Heart left ventricle (tissue), 16 donors: ENCODE measurements around the gene SMC6. TPM values are rescaled to one million over a fixed set of nuclear protein-coding genes. Genes with fewer than 3 reads are reported as not detected.

Source experiments
- ATAC-seq, 4 donors: fragments of 200-7000 bp; cut with Tn5 transposase; one replicate each; pipeline ENCODE4 v1.9.1; 2020 to 2022; ENCODE audit warnings: moderate library complexity in 4 of 4, mild to moderate bottlenecking in 3 of 4, moderate number of reproducible peaks in 1 of 4
- DNase-seq, 5 donors: peaks; one replicate each; pipeline ENCODE4 v3.0.0-alpha.2; 2020
- H3K27ac ChIP-seq, 12 donors: fragments of 200-600 bp; sonication (generic) in 4 of 12; one replicate each; pipeline versions ENCODE4 v1.5.0 to v1.8.0; 2016 to 2022; ENCODE audit warnings: mild to moderate bottlenecking in 2 of 12
- H3K27me3 ChIP-seq, 9 donors: fragments of 200-600 bp; sonication (generic) in 2 of 9; one replicate each; pipeline versions ENCODE4 v1.5.1 to v1.8.0; 2016 to 2022; ENCODE audit warnings: mild to moderate bottlenecking in 3 of 9
- H3K36me3 ChIP-seq, 9 donors: fragments of 200-600 bp; sonication (generic) in 2 of 9; one replicate each; pipeline versions ENCODE4 v1.5.0 to v1.8.0; 2018 to 2022; ENCODE audit warnings: mild to moderate bottlenecking in 2 of 9
- H3K4me1 ChIP-seq, 12 donors: fragments of 200-600 bp; sonication (generic) in 4 of 12; one replicate each; pipeline versions ENCODE4 v1.5.0 to v1.8.0; 2016 to 2022; ENCODE audit warnings: mild to moderate bottlenecking in 3 of 12
- H3K4me3 ChIP-seq, 12 donors: fragments of 200-600 bp; sonication (generic) in 4 of 12; one replicate each; pipeline versions ENCODE4 v1.5.0 to v1.8.0; 2017 to 2022; ENCODE audit warnings: mild to moderate bottlenecking in 9 of 12, moderate library complexity in 4 of 12
- H3K9me3 ChIP-seq, 12 donors: fragments of 200-600 bp; sonication (generic) in 4 of 12; one replicate each; pipeline versions ENCODE4 v1.5.0 to v1.8.0; 2016 to 2022; ENCODE audit warnings: mild to moderate bottlenecking in 1 of 12
- CTCF ChIP-seq, 12 donors: fragments of 200-600 bp; sonication (generic) in 4 of 12; IDR thresholded peaks; one replicate each; pipeline versions ENCODE4 v1.5.0 to v1.8.0; 2018 to 2022; ENCODE audit warnings: antibody characterized with exemption in 12 of 12, mild to moderate bottlenecking in 5 of 12
- POLR2A ChIP-seq, 2 donors: fragments of 450-650 bp; IDR thresholded peaks; one replicate each; pipeline ENCODE4 v1.6.1; 2017; ENCODE audit warnings: antibody characterized with exemption in 2 of 2, mild to moderate bottlenecking in 2 of 2, moderate library complexity in 2 of 2
- WGBS, 4 donors: extraction: QIAGEN DNeasy Blood & Tissue Kit in 2 of 4; methylation state at CpG; one replicate each; pipeline versions ENCODE4 v1.1.5 to v1.1.7; 2013 to 2018; 5-methylcytosine and 5-hydroxymethylcytosine counted together
- intact Hi-C, 10 donors: fragments of 100-400 bp; cut with DNase I; formaldehyde crosslinking; loops; one replicate each; pipeline versions ENCODE4 v1.11.1 to v1.14.2; 2022
- polyA plus RNA-seq, 2 donors: library from polyadenylated mRNA; stranded (reverse); fragments of 200-250 nt; gene quantifications; one replicate each; pipeline ENCODE4 v1.2.3, GENCODE V29; 2013
- total RNA-seq, 9 donors: library from RNA; depleted of rRNA in 2 of 9; stranded (reverse); fragments of >200 nt in 2 of 9; fragmentation: NEBNext Ultra II Directional in 3 of 9; extraction: Animal tissue kit (Norgen Biotek cat#: 25700) in 3 of 9; gene quantifications; one replicate each; pipeline versions ENCODE4 v1.1.0 to v1.2.4, GENCODE V29; 2016 to 2023
- donor health status: ischemic (EF 13 %, LVEDD 7.1; RV severe dilation, severe dysfunction).
- donor health status: healthy with polysubstance abuse.
- donor health status: DM: no; HTN: yes; CAD: no.
- donor health status: DM: no; HTN: no; CAD: no.
- donor health status: ischemic (EF 25% LVEDD 6.9; RV normal size, moderate dysfunction).
- donor health status: ischemic (EF 25% LVEDD 5.7; RV mildly dilated, moderate dysfunction).
- donor health status: healthy.
- donor health status: DM: yes; HTN: yes; CAD: no.
- donor health status: ischemic (EF 35%, LVEDD 5.7; RV mildly dilated, moderate dysfunction).
- donor health status: nonischemic (EF 11% LVEDD 7.7; RV severe dilation, severe dysfunction).
- donor health status: DM: yes; HTN: yes; CAD: no.
- donor health status: PGD.
- donor health status: ischemic (EF 29% LVEDD 5.4; RV normal size, mild dysfunction).
- donor health status: nonischemic (EF 23%, LVEDD 6.1; RV moderate dilation, normal function).

The SMC6 gene
- total and polyA plus RNA-seq, 11 donors: 5.9 to 14.7 (median 12.2) TPM

GRCh38 chr2:17791121-17791816 lies 37.7 kb upstream of the SMC6 start:
- TF ChIP-seq POLR2A (IDR thresholded peaks at IDR 0.05) (no peak), CTCF (IDR thresholded peaks at IDR 0.05) (no peak)
- no peak overlapping the region for H3K27ac ChIP-seq
- intact Hi-C loops: no loop called here
- H3K9me3 ChIP-seq: no peaks in the 10 kb centered on the region
- no peaks in the 10 kb centered on the region for H3K27me3 ChIP-seq
- ATAC-seq: no peak
- H3K4me3 ChIP-seq: no peak overlapping the region
- 56 to 65% (median 58%) methylated on average over 5 of the region's 5 CpGs for WGBS, 4 donors
- DNase-seq: no peak
- H3K4me1 ChIP-seq: peaks cover 0 to 5% (median 0%) of the 10 kb centered on the region in 12 donors
- H3K36me3 ChIP-seq: no peaks in the 10 kb centered on the region

- WGBS, 4 donors: 80 to 88% (median 87%) methylated on average over 1 of the region's 1 CpG
- Histone ChIP-seq H3K9me3 (no peaks in the 10 kb centered on the region), H3K4me3 (no peak overlapping the region), H3K36me3 (no peaks in the 10 kb centered on the region), H3K27me3 (no peaks in the 10 kb centered on the region), H3K27ac (no peak overlapping the region), H3K4me1 (peaks cover 0 to 5% (median 0%) of the 10 kb centered on the region in 12 donors)
- no peak for TF ChIP-seq POLR2A (IDR thresholded peaks at IDR 0.05)
- TF ChIP-seq CTCF (IDR thresholded peaks at IDR 0.05): no peak
- DNase-seq (no peak), ATAC-seq (no peak)
- intact Hi-C loops: no loop called here
Observed at GRCh38 chr2:17790536-17790935, 36.9 kb upstream of the SMC6 start.

GRCh38 chr2:17788773-17789172 lies 35.2 kb upstream of the SMC6 start:
- DNase-seq (no peak), ATAC-seq (no peak)
- no peak for TF ChIP-seq POLR2A (IDR thresholded peaks at IDR 0.05)
- no peak for TF ChIP-seq CTCF (IDR thresholded peaks at IDR 0.05)
- Histone ChIP-seq H3K36me3 (no peaks in the 10 kb centered on the region), H3K9me3 (no peaks in the 10 kb centered on the region), H3K4me3 (no peak overlapping the region), H3K27me3 (no peaks in the 10 kb centered on the region), H3K4me1 (peaks cover 0 to 4% (median 0%) of the 10 kb centered on the region in 12 donors), H3K27ac (no peak overlapping the region)
- intact Hi-C loops: no loop called here
- WGBS, 4 donors: 69 to 80% (median 77%) methylated on average over 4 of the region's 4 CpGs

- Histone ChIP-seq H3K36me3 (peaks cover 0 to 6% (median 0%) of the 10 kb centered on the region in 9 donors), H3K4me3 (no peak overlapping the region), H3K4me1 (no peaks in the 10 kb centered on the region), H3K27ac (no peak overlapping the region), H3K27me3 (no peaks in the 10 kb centered on the region), H3K9me3 (no peaks in the 10 kb centered on the region)
- WGBS, 4 donors: 81 to 87% (median 82%) methylated on average over 3 of the region's 3 CpGs
- no peak for DNase-seq
- intact Hi-C loops: no loop called here
- TF ChIP-seq POLR2A (IDR thresholded peaks at IDR 0.05): no peak
- ATAC-seq: no peak
Observed at GRCh38 chr2:17786727-17787126, 33.1 kb upstream of the SMC6 start.

GRCh38 chr2:17781482-17781881 lies 27.9 kb upstream of the SMC6 start:
- TF ChIP-seq POLR2A (IDR thresholded peaks at IDR 0.05): no peak
- TF ChIP-seq CTCF (IDR thresholded peaks at IDR 0.05): no peak
- DNase-seq: no peak
- Histone ChIP-seq H3K27me3 (no peaks in the 10 kb centered on the region), H3K9me3 (no peaks in the 10 kb centered on the region), H3K4me1 (no peaks in the 10 kb centered on the region), H3K4me3 (no peak overlapping the region), H3K36me3 (peaks cover 0 to 46% (median 24%) of the 10 kb centered on the region in 9 donors), H3K27ac (no peak overlapping the region)
- no peak for ATAC-seq
- intact Hi-C loops: no loop called here
- WGBS, 4 donors: 84 to 94% (median 90%) methylated on average over 1 of the region's 1 CpG
